H1 (cell line): ENCODE results near the gene ARHGAP8. TPM values are rescaled to one million over a fixed set of nuclear protein-coding genes. Genes with fewer than 3 reads are reported as not detected.

Experiments
- CTCF ChIA-PET: fragments of 300-600 bp; sonication (Branson Sonifier 250); formaldehyde crosslinking; loops from one replicate; lab custom pipeline; 2021; ENCODE audit not compliant: partially characterized antibody; lab: Charles Lee
- POLR2A ChIA-PET: fragments of 300-600 bp; sonication (Branson Sonifier 250); formaldehyde crosslinking; loops from one replicate; lab custom pipeline; 2021; ENCODE audit warnings: inconsistent platforms; ENCODE audit not compliant: partially characterized antibody; lab: Charles Lee
- DNase-seq, 2 experiments: peaks; one replicate each; pipeline versions ENCODE4 v3.0.0 to v3.0.0-alpha.2; 2010 to 2022; ENCODE audit warnings: low spot score in 2 of 2, low read depth in 1 of 2, mixed read lengths in 1 of 2
- FAIRE-seq: peaks from 2 replicates; lab custom pipeline; 2011; peaks lifted over from hg19 to GRCh38; lab: Jason Lieb, UNC
- H2AFZ ChIP-seq: 2 replicates; pipeline ENCODE4 v1.8.1; 2012; ENCODE audit warnings: low read length, inconsistent platforms
- H2AK5ac ChIP-seq: 2 replicates; pipeline ENCODE4 v1.6.1; 2013; ENCODE audit warnings: low read depth, low read length
- H2BK120ac ChIP-seq: replicated peaks from 2 replicates; pipeline ENCODE3; 2013; ENCODE audit warnings: low read depth, low read length, inconsistent platforms
- H2BK12ac ChIP-seq: 2 replicates; pipeline ENCODE4 v1.6.1; 2013; ENCODE audit warnings: low read depth, low read length
- H2BK15ac ChIP-seq: 2 replicates; pipeline ENCODE4 v1.6.1; 2013; ENCODE audit warnings: low read length
- H2BK20ac ChIP-seq: 2 replicates; pipeline ENCODE4 v1.6.1; 2013; ENCODE audit warnings: low read length
- H2BK5ac ChIP-seq: 2 replicates; pipeline ENCODE4 v1.6.1; 2013; ENCODE audit warnings: low read depth, low read length
- H3K14ac ChIP-seq: 2 replicates; pipeline ENCODE4 v1.6.1; 2013; ENCODE audit warnings: inconsistent platforms; ENCODE audit not compliant: insufficient read length
- H3K18ac ChIP-seq: 2 replicates; pipeline ENCODE4 v1.6.1; 2013; ENCODE audit warnings: low read length; ENCODE audit errors: extremely low read depth
- H3K23ac ChIP-seq: 2 replicates; pipeline ENCODE4 v1.6.1; 2013; ENCODE audit warnings: inconsistent platforms; ENCODE audit not compliant: insufficient read length
- H3K23me2 ChIP-seq: 2 replicates; pipeline ENCODE4 v1.6.1; 2013; ENCODE audit warnings: low read depth, low read length
- H3K27ac ChIP-seq: 2 replicates; pipeline ENCODE4 v1.6.1; 2011; ENCODE audit warnings: low read depth, low read length, inconsistent platforms
- H3K27me3 ChIP-seq, 4 experiments: replicated peaks in 1 of 4; 1 replicate in 1 of 4; 2 replicates in 3 of 4; pipeline versions ENCODE4 v1.6.1 to v1.8.1; 2011 to 2013; ENCODE audit warnings: low read length in 3 of 4, mild to moderate bottlenecking in 3 of 4, inconsistent platforms in 2 of 4, mixed read lengths in 2 of 4, moderate library complexity in 1 of 4; ENCODE audit not compliant: control insufficient read depth in 3 of 4, insufficient read depth in 3 of 4; ENCODE audit errors: extremely low read depth in 1 of 4
- H3K36me3 ChIP-seq, 4 experiments: 2 replicates each; pipeline versions ENCODE4 v1.6.1 to v1.8.1; 2011 to 2013; ENCODE audit warnings: mild to moderate bottlenecking in 4 of 4, low read length in 3 of 4, moderate library complexity in 2 of 4, control low read depth in 1 of 4, inconsistent platforms in 1 of 4; ENCODE audit not compliant: insufficient read depth in 4 of 4, control insufficient read depth in 2 of 4
- H3K4ac ChIP-seq: replicated peaks from 2 replicates; pipeline ENCODE3; 2013; ENCODE audit warnings: low read length, low read depth, mixed read lengths, inconsistent platforms; ENCODE audit not compliant: insufficient read length
- H3K4me1 ChIP-seq, 4 experiments: replicated peaks in 1 of 4; 1 replicate in 1 of 4; 2 replicates in 3 of 4; pipeline versions ENCODE4 v1.6.1 to v1.8.1; 2011 to 2013; ENCODE audit warnings: low read length in 3 of 4, inconsistent platforms in 2 of 4, mixed read lengths in 1 of 4; ENCODE audit not compliant: insufficient read depth in 4 of 4, control insufficient read depth in 3 of 4
- H3K4me2 ChIP-seq, 2 experiments: 2 replicates each; pipeline versions ENCODE4 v1.6.1 to v1.8.1; 2011 to 2013; ENCODE audit warnings: low read depth in 2 of 2, low read length in 2 of 2, control low read depth in 1 of 2, inconsistent platforms in 1 of 2, mild to moderate bottlenecking in 1 of 2; ENCODE audit not compliant: insufficient read depth in 1 of 2
- H3K4me3 ChIP-seq, 4 experiments: fragments of 200-600, 300-600 bp in 1 of 4; sonication (generic), shearing (Covaris generic), sonication (Bioruptor Twin) in 1 of 4; 2 replicates each; pipeline versions ENCODE4 v1.5.1 to v1.8.1; 2011 to 2016; ENCODE audit warnings: low read length in 4 of 4, low read depth in 3 of 4, control low read depth in 2 of 4, inconsistent platforms in 2 of 4, mild to moderate bottlenecking in 2 of 4, mixed read lengths in 1 of 4, moderate library complexity in 1 of 4; ENCODE audit not compliant: insufficient read depth in 2 of 4; ENCODE audit errors: extremely low read depth in 1 of 4
- H3K56ac ChIP-seq: replicated peaks from 2 replicates; pipeline ENCODE3; 2013; ENCODE audit warnings: low read depth, mild to moderate bottlenecking, mixed read lengths, low read length, inconsistent platforms; ENCODE audit not compliant: insufficient read length
- H3K79me1 ChIP-seq: 2 replicates; pipeline ENCODE4 v1.6.1; 2013; ENCODE audit warnings: low read depth, low read length, control low read depth
- H3K79me2 ChIP-seq, 2 experiments: 2 replicates each; pipeline versions ENCODE4 v1.6.1 to v1.8.1; 2012 to 2013; ENCODE audit warnings: low read length in 2 of 2, mild to moderate bottlenecking in 2 of 2, inconsistent platforms in 1 of 2; ENCODE audit not compliant: insufficient read depth in 2 of 2, control insufficient read depth in 1 of 2
- H3K9ac ChIP-seq, 4 experiments: replicated peaks in 1 of 4; 1 replicate in 1 of 4; 2 replicates in 3 of 4; pipeline versions ENCODE4 v1.6.1 to v1.8.1; 2011 to 2013; ENCODE audit warnings: low read depth in 3 of 4, low read length in 3 of 4, control low read depth in 2 of 4, mild to moderate bottlenecking in 2 of 4, moderate library complexity in 2 of 4, inconsistent platforms in 1 of 4; ENCODE audit errors: extremely low read depth in 1 of 4
- H3K9me3 ChIP-seq, 2 experiments: 2 replicates each; pipeline versions ENCODE4 v1.6.1 to v1.8.1; 2012 to 2013; ENCODE audit warnings: mild to moderate bottlenecking in 2 of 2, moderate library complexity in 2 of 2, control low read depth in 1 of 2, inconsistent platforms in 1 of 2, low read depth in 1 of 2, low read length in 1 of 2, mixed read lengths in 1 of 2; ENCODE audit not compliant: insufficient read depth in 2 of 2
- H4K20me1 ChIP-seq, 2 experiments: replicated peaks in 1 of 2; 2 replicates each; pipeline versions ENCODE3 to v1.8.1; 2011 to 2013; ENCODE audit warnings: inconsistent platforms in 2 of 2, low read length in 2 of 2, mild to moderate bottlenecking in 1 of 2; ENCODE audit not compliant: insufficient read depth in 2 of 2, control insufficient read depth in 1 of 2
- H4K5ac ChIP-seq: 2 replicates; pipeline ENCODE4 v1.6.1; 2013; ENCODE audit warnings: low read length, low read depth, mixed read lengths, inconsistent platforms; ENCODE audit not compliant: insufficient read length
- H4K8ac ChIP-seq: 2 replicates; pipeline ENCODE4 v1.8.0; 2013; ENCODE audit warnings: mild to moderate bottlenecking, moderate library complexity, low read length, inconsistent platforms; ENCODE audit not compliant: insufficient read depth; ENCODE audit errors: extremely low read depth
- H4K91ac ChIP-seq: replicated peaks from 2 replicates; pipeline ENCODE3; 2013; ENCODE audit warnings: low read length, mixed read lengths, inconsistent platforms; ENCODE audit not compliant: insufficient read length
- ATF2 ChIP-seq: IDR thresholded peaks from 2 replicates; pipeline ENCODE4 v1.6.1; 2012; ENCODE audit warnings: low read length, inconsistent platforms
- BACH1 ChIP-seq: IDR thresholded peaks from 2 replicates; pipeline ENCODE4 v1.6.1; 2012; ENCODE audit warnings: low read length, improper control_type of control experiment
- BCL11A ChIP-seq, 2 experiments: IDR thresholded peaks; one replicate each; pipeline ENCODE4 v1.6.1; 2011; ENCODE audit warnings: low read depth in 2 of 2, low read length in 2 of 2, mild to moderate bottlenecking in 2 of 2
- FOSL1 ChIP-seq: IDR thresholded peaks from 2 replicates; pipeline ENCODE4 v1.6.1; 2011; ENCODE audit warnings: mild to moderate bottlenecking, low read depth, low read length, moderate library complexity; ENCODE audit not compliant: insufficient read depth
- HDAC6 ChIP-seq: IDR thresholded peaks from one replicate; pipeline ENCODE4 v1.7.1; 2012; ENCODE audit warnings: low read depth, mild to moderate bottlenecking, inconsistent platforms, low read length, moderate library complexity
- NRF1 ChIP-seq: IDR thresholded peaks from 2 replicates; pipeline ENCODE4 v1.6.1; 2011; ENCODE audit warnings: mild to moderate bottlenecking, low read depth, low read length, improper control_type of control experiment
- PHF8 ChIP-seq: fragments of 200-600 bp; sonication (generic); conservative IDR thresholded peaks from 2 replicates; pipeline ENCODE4 v1.7.1; 2012; ENCODE audit warnings: low read depth, mild to moderate bottlenecking, inconsistent platforms, low read length, moderate library complexity
- POLR2A ChIP-seq, 2 experiments: IDR thresholded peaks; 1 replicate in 1 of 2; 2 replicates in 1 of 2; pipeline ENCODE4 v1.6.1; 2011; ENCODE audit warnings: low read depth in 2 of 2, low read length in 2 of 2, mild to moderate bottlenecking in 2 of 2; ENCODE audit errors: control extremely low read depth in 1 of 2
- RAD21 ChIP-seq, 2 experiments: IDR thresholded peaks in 1 of 2; conservative IDR thresholded peaks in 1 of 2; 2 replicates each; pipeline ENCODE4 v1.6.1; 2011; ENCODE audit warnings: low read depth in 2 of 2, low read length in 2 of 2, improper control_type of control experiment in 1 of 2, inconsistent platforms in 1 of 2, mild to moderate bottlenecking in 1 of 2, moderate library complexity in 1 of 2
- RXRA ChIP-seq: IDR thresholded peaks from 2 replicates; pipeline ENCODE4 v1.6.1; 2011; ENCODE audit warnings: low read depth, mild to moderate bottlenecking, low read length, moderate library complexity; ENCODE audit not compliant: insufficient read depth
- SIX5 ChIP-seq: IDR thresholded peaks from 2 replicates; pipeline ENCODE4 v1.6.1; 2011; ENCODE audit warnings: mild to moderate bottlenecking, low read depth, low read length
- TBP ChIP-seq: IDR thresholded peaks from 2 replicates; pipeline ENCODE4 v1.6.1; 2011; ENCODE audit warnings: low read depth, low read length, improper control_type of control experiment
- TCF12 ChIP-seq: IDR thresholded peaks from 2 replicates; pipeline ENCODE4 v1.6.1; 2011; ENCODE audit warnings: low read depth, mild to moderate bottlenecking, low read length
- WGBS, 2 experiments: shearing (Covaris generic) in 1 of 2; methylation state at CpG; one replicate each; pipeline versions ENCODE4 v1.1.6 to v1.1.7; 2013 to 2015; ENCODE audit warnings: low lambda C conversion rate in 2 of 2, mixed read lengths in 2 of 2, inconsistent platforms in 1 of 2, low coverage in 1 of 2, missing lambda C conversion rate in 1 of 2; ENCODE audit not compliant: insufficient replicate concordance in 2 of 2, insufficient coverage in 1 of 2, insufficient read length in 1 of 2; ENCODE audit errors: extremely low coverage in 1 of 2, missing lambda C conversion rate in 1 of 2; 5-methylcytosine and 5-hydroxymethylcytosine counted together
- polyA plus RNA-seq, 7 experiments: library from polyadenylated mRNA; depleted of rRNA in 3 of 7; stranded (reverse) in 5 of 7; unstranded in 2 of 7; fragments of >200 nt in 5 of 7; fragments of 200-250 nt in 2 of 7; gene quantifications; 1 replicate in 5 of 7; 2 replicates in 1 of 7; 4 replicates in 1 of 7; pipeline versions ENCODE4 v1.2.1 to v1.2.3, GENCODE V29; 2011 to 2013; ENCODE audit warnings: missing spikeins in 2 of 7, mixed read lengths in 2 of 7
- total RNA-seq: library from RNA; stranded (reverse); fragmentation: NEBNext Ultra II Directional; extraction: Animal tissue kit (Norgen Biotek cat#: 25700); gene quantifications from 2 replicates; pipeline ENCODE4 v1.2.1, GENCODE V29; 2021

ARHGAP8 gene
- total and polyA plus RNA-seq, 2 of the 8 experiments (the other 6 are each of a cell fraction or from before 2014, with no cell fraction given) = 35.6 to 47.7 TPM

GRCh38 chr22:44891293-44891747 lies 138.9 kb downstream of the ARHGAP8 start:
- no peak overlapping the region for H3K27ac ChIP-seq
- H2BK5ac ChIP-seq = no peak overlapping the region
- POLR2A ChIA-PET = no interaction called here
- CTCF ChIA-PET = no interaction called here
- no peak for FAIRE-seq
- no peaks in the 10 kb centered on the region; the same call in 1 of the 2 replicates for H3K79me1 ChIP-seq
- no peak overlapping the region for H2BK20ac ChIP-seq
- H2AK5ac ChIP-seq = no peak overlapping the region
- no peak overlapping the region for H3K4ac ChIP-seq
- no peak overlapping the region for H3K23ac ChIP-seq
- H3K56ac ChIP-seq = no peak overlapping the region
- no peak overlapping the region for H3K9ac ChIP-seq
- no peak overlapping the region for H4K91ac ChIP-seq
- H4K5ac ChIP-seq = no peak overlapping the region
- H2BK120ac ChIP-seq = no peak overlapping the region
- no peak overlapping the region for H3K4me3 ChIP-seq
- no peak overlapping the region for H4K8ac ChIP-seq
- 94% methylated on average over 11 of the region's 11 CpGs; no CpG with 5 or more reads in 1 of the 2 experiments for WGBS, 2 experiments
- no peak overlapping the region for H3K18ac ChIP-seq
- no peaks in the 10 kb centered on the region for H3K79me2 ChIP-seq
- no peaks in the 10 kb centered on the region for H3K9me3 ChIP-seq
- DNase-seq = no peak
- H3K4me1 ChIP-seq = peaks cover 0 to 13% (median 9%) of the 10 kb centered on the region in 4 experiments; a peak in 5 of 7 replicates
- H2AFZ ChIP-seq = no peak overlapping the region
- H2BK12ac ChIP-seq = no peak overlapping the region
- H3K27me3 ChIP-seq = no peaks in the 10 kb centered on the region
- H3K36me3 ChIP-seq = peaks cover 6 to 26% (median 12%) of the 10 kb centered on the region in 4 experiments; a peak in 5 of 8 replicates
- peaks cover 0 to 10% of the 10 kb centered on the region in 2 experiments for H4K20me1 ChIP-seq
- H3K14ac ChIP-seq = no peak overlapping the region
- H2BK15ac ChIP-seq = no peak overlapping the region
- H3K23me2 ChIP-seq = no peaks in the 10 kb centered on the region
- no peak overlapping the region for H3K4me2 ChIP-seq
- TF ChIP-seq BACH1 (no peak), RXRA (no peak), TBP (no peak), NRF1 (no peak), RAD21 (IDR thresholded peaks at IDR 0.05 in 1 of 2, conservative IDR thresholded peaks at IDR 0.05 in 1 of 2; ENCODE audit: low read depth in 2 of 2, low read length in 2 of 2) (no peak), POLR2A (IDR thresholded peaks at IDR 0.05; ENCODE audit: control extremely low read depth in 1 of 2, low read depth in 2 of 2, low read length in 2 of 2) (no peak), FOSL1 (no peak), TCF12 (no peak), HDAC6 (no peak), BCL11A (IDR thresholded peaks at IDR 0.05; ENCODE audit: low read depth in 2 of 2, low read length in 2 of 2) (no peak), SIX5 (no peak), ATF2 (no peak), PHF8 (no peak)
